A549 treated with CORT108297 at 1 μM for 4 hours (cell line): ENCODE measurements around the gene POLE2. TPM values are rescaled to one million over a fixed set of nuclear protein-coding genes. Genes with fewer than 3 reads are reported as not detected.

Experiments used
- total RNA-seq: library from RNA; stranded (reverse); fragments of 200-300 nt; extraction: Qiagen RNA extraction; gene quantifications from 5 replicates; pipeline ENCODE4 v1.2.3, GENCODE V29; 2022

Gene POLE2
- total RNA-seq, result 11.6 to 14.2 TPM (median 12.7 TPM) in 5 replicates

GRCh38 chr14:49687942-49688700 lies at the start of gene POLE2:
Gene POLE2 (minus strand): TSS chr14:49688214. CDS start chr14:49688203, 11 bp downstream.

GRCh38 chr14:49692811-49693734 lies 5.1 kb upstream of the POLE2 start, which contains the start of gene KLHDC1:
Gene KLHDC1 (plus strand): TSS chr14:49693120. CDS start chr14:49693195, 75 bp downstream.

GRCh38 chr14:49634547-49635334 lies 53.3 kb downstream of the POLE2 start, which contains the start of gene DNAAF2:
Gene DNAAF2 (minus strand): TSS chr14:49635244. CDS start chr14:49635149, 95 bp downstream.

GRCh38 chr14:49620182-49621113 lies 67.6 kb downstream of the POLE2 start, which contains the start of the genes MGAT2 and RPL36AL:
Gene MGAT2 (plus strand): TSS chr14:49620799. CDS start chr14:49621269, 470 bp downstream.
Gene RPL36AL (minus strand): TSS chr14:49620626. CDS start chr14:49619104, 1,522 bp downstream.

GRCh38 chr14:49598485-49599300 lies 89.3 kb downstream of the POLE2 start, which contains the start of gene LRR1:
Gene LRR1 (plus strand): TSS chr14:49598940. CDS start chr14:49599021, 81 bp downstream.

Other genes with a start within 250 kb of the POLE2 start
- 4,311 to 5,074 TPM (median 4,519 TPM) in 5 replicates for gene RPS29, start 101.8 kb downstream of the POLE2 start, total RNA-seq
- gene LRR1, start 89.3 kb downstream of the POLE2 start, total RNA-seq, result 48.0 to 53.8 TPM (median 48.3 TPM) in 5 replicates
- gene RPL36AL, start 67.6 kb downstream of the POLE2 start, total RNA-seq, result 408 to 497 TPM (median 411 TPM) in 5 replicates
- gene MGAT2, start 67.4 kb downstream of the POLE2 start, total RNA-seq, result 46.9 to 55.1 TPM (median 50.1 TPM) in 5 replicates
- 11.6 to 12.4 TPM (median 12.2 TPM) in 5 replicates for gene DNAAF2, start 53.0 kb downstream of the POLE2 start, total RNA-seq
- gene KLHDC1, start 4.9 kb upstream of the POLE2 start, total RNA-seq, result 0.17 to 0.46 TPM (median 0.36 TPM) in 5 replicates
- gene KLHDC2, start 79.9 kb upstream of the POLE2 start, total RNA-seq, result 30.3 to 35.3 TPM (median 34.5 TPM) in 5 replicates
- gene NEMF, start 164.6 kb upstream of the POLE2 start, total RNA-seq, result 26.8 to 44.6 TPM (median 32.2 TPM) in 5 replicates
- 61.5 to 74.8 TPM (median 68.2 TPM) in 5 replicates for gene ARF6, start 204.9 kb upstream of the POLE2 start, total RNA-seq